ENCODE results near the gene ZDHHC17. TPM values are rescaled to one million over a fixed set of nuclear protein-coding genes. Genes with fewer than 3 reads are reported as not detected.
A peak's percentile ranks its signal among the peaks of the same experiment; 100 is the strongest.

ZDHHC17 gene
- total RNA-seq, 1 donor from 2014 or later: 17.0 TPM

- no peak overlapping the region for H3K4me3 ChIP-seq
- no peak for TF ChIP-seq CTCF (IDR thresholded peaks at IDR 0.05; ENCODE audit: borderline replicate concordance)
- H3K36me3 ChIP-seq: no peaks in the 10 kb centered on the region
- no peaks in the 10 kb centered on the region for H3K27me3 ChIP-seq (ENCODE audit: low read depth)
- no peak overlapping the region for H3K27ac ChIP-seq (replicated peaks)
- intact Hi-C loops (cut with micrococcal nuclease): no loop called here
- DNase-seq: no peak
- H3K4me1 ChIP-seq: peaks cover 12% of the 10 kb centered on the region
- peaks cover 19% of the 10 kb centered on the region for H3K9me3 ChIP-seq (replicated peaks)
Measured at GRCh38 chr12:76896274-76896673, 132.4 kb downstream of the ZDHHC17 start.

- H3K27ac ChIP-seq (replicated peaks): no peak overlapping the region
- TF ChIP-seq CTCF (IDR thresholded peaks at IDR 0.05; ENCODE audit: borderline replicate concordance): no peak
- no peak overlapping the region for H3K4me3 ChIP-seq
- no peaks in the 10 kb centered on the region for H3K36me3 ChIP-seq
- peaks cover 15% of the 10 kb centered on the region for H3K4me1 ChIP-seq
- DNase-seq: no peak
- intact Hi-C loops (cut with micrococcal nuclease): no loop called here
- no peaks in the 10 kb centered on the region for H3K27me3 ChIP-seq (ENCODE audit: low read depth)
- H3K9me3 ChIP-seq (replicated peaks): peaks cover 19% of the 10 kb centered on the region
Measured at GRCh38 chr12:76898442-76898841, 134.5 kb downstream of the ZDHHC17 start.

GRCh38 chr12:76899522-76899921, 135.6 kb downstream of the ZDHHC17 start:
- DNase-seq: no peak
- Histone ChIP-seq H3K27ac (replicated peaks) (no peak overlapping the region), H3K4me3 (no peak overlapping the region), H3K9me3 (replicated peaks) (peaks cover 9% of the 10 kb centered on the region), H3K27me3 (ENCODE audit: low read depth) (no peaks in the 10 kb centered on the region), H3K36me3 (no peaks in the 10 kb centered on the region), H3K4me1 (peaks cover 15% of the 10 kb centered on the region)
- intact Hi-C loops (cut with micrococcal nuclease): no loop called here
- no peak for TF ChIP-seq CTCF (IDR thresholded peaks at IDR 0.05; ENCODE audit: borderline replicate concordance)

GRCh38 chr12:76901628-76902380, 137.9 kb downstream of the ZDHHC17 start:
- Histone ChIP-seq H3K4me3 (no peak overlapping the region), H3K36me3 (no peaks in the 10 kb centered on the region), H3K27me3 (ENCODE audit: low read depth) (no peaks in the 10 kb centered on the region), H3K27ac (replicated peaks) (peak overlapping the region; percentile 7), H3K9me3 (replicated peaks) (peaks cover 6% of the 10 kb centered on the region), H3K4me1 (peaks cover 15% of the 10 kb centered on the region)
- intact Hi-C loops (cut with micrococcal nuclease): no loop called here
- no peak for TF ChIP-seq CTCF (IDR thresholded peaks at IDR 0.05; ENCODE audit: borderline replicate concordance)
- no peak for DNase-seq

Other genes with a start within 250 kb of the ZDHHC17 start
- 28.9 TPM for gene OSBPL8, start 204.3 kb upstream of the ZDHHC17 start, total RNA-seq
- 22.8 TPM for gene CSRP2, start 114.9 kb downstream of the ZDHHC17 start, total RNA-seq

Measured in left ventricle myocardium inferior (tissue), 1 donor.